Erythroblast (primary cell): ENCODE measurements around the gene DPP10.

Experiments
- GATA1 ChIP-seq: IDR thresholded peaks from 2 replicates; pipeline ENCODE4 v1.6.1; 2011; ENCODE audit warnings: low read depth, mild to moderate bottlenecking, control low read depth, low read length, moderate library complexity
- POLR2A ChIP-seq: IDR thresholded peaks from 2 replicates; pipeline ENCODE4 v1.6.1; 2011; ENCODE audit warnings: mild to moderate bottlenecking, low read length

GRCh38 chr2:114786901-114787300 is 344.5 kb downstream of the DPP10 start:
- TF ChIP-seq POLR2A (no peak), GATA1 (no peak)
